GM12878 (cell line): ENCODE measurements around the gene PTPN13. TPM values are rescaled to one million over a fixed set of nuclear protein-coding genes. Genes with fewer than 3 reads are reported as not detected.

ENCODE experiments used
- ATAC-seq: fragments of 200-7000 bp; cut with Tn5 transposase; 3 replicates; pipeline ENCODE4 v1.9.1; 2020; ENCODE audit warnings: mild to moderate bottlenecking, moderate library complexity
- BruUV-seq: library from RNA; stranded (reverse); fragments of 400-500 nt; replicated peaks from 2 replicates; lab custom pipeline; 2021; lab: Mats Ljungman, UMichigan
- CTCF ChIA-PET: fragments of 300-600 bp; sonication (Branson Sonifier 250); formaldehyde crosslinking; extraction: SDS; loops from one replicate; lab custom pipeline; 2021; ENCODE audit warnings: inconsistent platforms; lab: Yijun Ruan, JAX
- POLR2A ChIA-PET: fragments of 350-600 bp; formaldehyde crosslinking; extraction: SDS; loops from one replicate; lab custom pipeline; 2021; ENCODE audit warnings: inconsistent platforms; lab: Charles Lee
- RAD21 ChIA-PET: fragments of 300-600 bp; sonication (Branson Sonifier 250); formaldehyde crosslinking; loops from one replicate; lab custom pipeline; 2023; ENCODE audit warnings: antibody characterized with exemption; ENCODE audit not compliant: unreplicated experiment; lab: Charles Lee
- SMC1A ChIA-PET: fragments of 300-600 bp; sonication (Branson Sonifier 250); formaldehyde crosslinking; loops from one replicate; lab custom pipeline; 2023; ENCODE audit not compliant: unreplicated experiment, uncharacterized antibody; lab: Charles Lee
- DNase-seq: peaks from one replicate; pipeline ENCODE4 v3.0.0-alpha.2; 2011; ENCODE audit warnings: low read depth, low spot score
- FAIRE-seq: peaks from 3 replicates; lab custom pipeline; 2011; peaks lifted over from hg19 to GRCh38; lab: Jason Lieb, UNC
- H2AFZ ChIP-seq: 2 replicates; pipeline ENCODE4 v1.6.0; 2011; ENCODE audit warnings: low read depth, low read length, control low read depth; ENCODE audit not compliant: control insufficient read depth
- H3K27ac ChIP-seq: 2 replicates; pipeline ENCODE4 v1.5.1; 2011; ENCODE audit warnings: control low read depth; ENCODE audit not compliant: control insufficient read depth, insufficient read depth
- H3K27me3 ChIP-seq, 2 experiments: replicated peaks in 1 of 2; 2 replicates each; pipeline versions ENCODE4 v1.6.0 to v1.6.1; 2011; ENCODE audit warnings: low read length in 1 of 2; ENCODE audit not compliant: control insufficient read depth in 2 of 2, insufficient read depth in 2 of 2
- H3K36me3 ChIP-seq, 2 experiments: 2 replicates each; pipeline ENCODE4 v1.5.1; 2011; ENCODE audit warnings: low read length in 1 of 2; ENCODE audit not compliant: control insufficient read depth in 2 of 2, insufficient read depth in 2 of 2
- H3K4me1 ChIP-seq: 2 replicates; pipeline ENCODE4 v1.6.1; 2011; ENCODE audit warnings: mild to moderate bottlenecking, low read length, moderate library complexity, mixed read lengths; ENCODE audit not compliant: control insufficient read depth, insufficient read depth
- H3K4me2 ChIP-seq: 2 replicates; pipeline ENCODE4 v1.6.0; 2011; ENCODE audit warnings: control low read depth; ENCODE audit not compliant: control insufficient read depth, insufficient read depth
- H3K4me3 ChIP-seq: fragments of 200-600 bp; sonication (generic); 2 replicates; pipeline ENCODE4 v1.5.1; 2016
- H3K79me2 ChIP-seq: 2 replicates; pipeline ENCODE4 v1.6.0; 2011; ENCODE audit warnings: low read length; ENCODE audit not compliant: control insufficient read depth, insufficient read depth
- H3K9ac ChIP-seq: 2 replicates; pipeline ENCODE4 v1.8.0; 2011; ENCODE audit warnings: low read length, control low read depth, mixed read lengths; ENCODE audit not compliant: control insufficient read depth, insufficient read depth
- H3K9me3 ChIP-seq: replicated peaks from 3 replicates; pipeline ENCODE4 v1.5.1; 2011; ENCODE audit warnings: mild to moderate bottlenecking, low read length; ENCODE audit not compliant: control insufficient read depth, insufficient read depth
- H4K20me1 ChIP-seq: 2 replicates; pipeline ENCODE4 v1.6.0; 2011; ENCODE audit not compliant: control insufficient read depth, insufficient read depth
- BCL11A ChIP-seq: IDR thresholded peaks from 2 replicates; pipeline ENCODE4 v1.6.1; 2011; ENCODE audit warnings: low read depth, low read length
- CBX3 ChIP-seq: fragments of 200-600 bp; sonication (generic); IDR thresholded peaks from 2 replicates; pipeline ENCODE4 v1.6.1; 2016; ENCODE audit warnings: low read depth, borderline replicate concordance
- CHD2 ChIP-seq: IDR thresholded peaks from 2 replicates; pipeline ENCODE4 v1.6.1; 2011; ENCODE audit warnings: low read depth, low read length, improper control_type of control experiment, borderline replicate concordance
- EP300 ChIP-seq, 2 experiments: fragments of 150-350 bp in 1 of 2; IDR thresholded peaks; 2 replicates each; pipeline ENCODE4 v1.6.1; 2011 to 2012; ENCODE audit warnings: low read depth in 2 of 2, low read length in 2 of 2, borderline replicate concordance in 1 of 2, improper control_type of control experiment in 1 of 2, inconsistent platforms in 1 of 2; ENCODE audit not compliant: control insufficient read depth in 1 of 2
- EZH2 ChIP-seq: IDR thresholded peaks from 2 replicates; pipeline ENCODE4 v1.6.1; 2012; ENCODE audit warnings: low read depth, mild to moderate bottlenecking, control low read depth, inconsistent platforms, low read length, borderline replicate concordance; ENCODE audit not compliant: control insufficient read depth
- FOXM1 ChIP-seq: IDR thresholded peaks from 2 replicates; pipeline ENCODE4 v1.6.1; 2012; ENCODE audit warnings: low read depth, mild to moderate bottlenecking, inconsistent platforms, low read length, moderate library complexity
- IKZF1 ChIP-seq: fragments of 450-650 bp; conservative IDR thresholded peaks from 2 replicates; pipeline ENCODE4 v1.6.1; 2017; ENCODE audit warnings: antibody characterized with exemption, mild to moderate bottlenecking
- JUNB ChIP-seq: IDR thresholded peaks from 2 replicates; pipeline ENCODE4 v1.6.1; 2016; ENCODE audit warnings: antibody characterized with exemption, mild to moderate bottlenecking
- LARP7 ChIP-seq: fragments of 450-650 bp; IDR thresholded peaks from 2 replicates; pipeline ENCODE4 v1.6.1; 2017; ENCODE audit warnings: mild to moderate bottlenecking
- MEF2B ChIP-seq: fragments of 450-650 bp; IDR thresholded peaks from 2 replicates; pipeline ENCODE4 v1.6.1; 2018; ENCODE audit warnings: mild to moderate bottlenecking, moderate library complexity; ENCODE audit not compliant: partially characterized antibody, poor library complexity, severe bottlenecking
- NFYA ChIP-seq: IDR thresholded peaks from 2 replicates; pipeline ENCODE4 v1.6.1; 2011; ENCODE audit warnings: low read depth, mild to moderate bottlenecking, low read length, improper control_type of control experiment, borderline replicate concordance
- RUNX3 ChIP-seq: IDR thresholded peaks from 2 replicates; pipeline ENCODE4 v1.6.1; 2012; ENCODE audit warnings: low read length, inconsistent platforms
- SIN3A ChIP-seq: IDR thresholded peaks from 2 replicates; pipeline ENCODE4 v1.6.1; 2012; ENCODE audit warnings: low read depth, low read length, improper control_type of control experiment
- SIX5 ChIP-seq: IDR thresholded peaks from 2 replicates; pipeline ENCODE4 v1.6.1; 2011; ENCODE audit warnings: mild to moderate bottlenecking, low read depth, low read length, moderate library complexity; ENCODE audit not compliant: severe bottlenecking
- SREBF1 ChIP-seq: IDR thresholded peaks from 2 replicates; pipeline ENCODE4 v1.6.1; 2012; ENCODE audit warnings: mild to moderate bottlenecking, low read length
- TAF1 ChIP-seq: IDR thresholded peaks from 2 replicates; pipeline ENCODE4 v1.6.1; 2011; ENCODE audit warnings: mild to moderate bottlenecking, low read depth, low read length, borderline replicate concordance
- ZBTB4 ChIP-seq: fragments of 450-650 bp; formaldehyde crosslinking; IDR thresholded peaks from 2 replicates; pipeline ENCODE4 v1.4.0; 2022; ENCODE audit warnings: mild to moderate bottlenecking, moderate library complexity
- ZZZ3 ChIP-seq: IDR thresholded peaks from 2 replicates; pipeline ENCODE4 v1.6.1; 2011; ENCODE audit warnings: low read depth; ENCODE audit not compliant: control insufficient read depth, insufficient read length
- WGBS: methylation state at CpG from one replicate; pipeline ENCODE4 v1.1.6; 2016; ENCODE audit warnings: low lambda C conversion rate; ENCODE audit not compliant: insufficient replicate concordance, insufficient coverage; ENCODE audit errors: missing lambda C conversion rate; 5-methylcytosine and 5-hydroxymethylcytosine counted together
- in situ Hi-C: fragments of 300-500 bp; cut with MboI; formaldehyde crosslinking; loops from 9 replicates; pipeline ENCODE4 v1.14.3; 2018; ENCODE audit warnings: mixed read lengths
- intact Hi-C: fragments of 100-400 bp; cut with micrococcal nuclease; formaldehyde crosslinking; loops from one replicate; pipeline ENCODE4 v1.14.2; 2022; ENCODE audit not compliant: unreplicated experiment
- polyA plus RNA-seq, 11 experiments: library from polyadenylated mRNA; depleted of rRNA in 4 of 11; unstranded in 6 of 11; stranded (reverse) in 5 of 11; fragments of >200 nt; fragmentation: Nextera tagmentation in 4 of 11; fragmentation: Illumina TruSeq in 1 of 11; extraction: Ambion mirVana in 4 of 11; extraction: Trizol in 1 of 11; gene quantifications; 1 replicate in 1 of 11; 2 replicates in 10 of 11; pipeline versions ENCODE4 v1.2.1 to v1.2.3, GENCODE V29; 2011 to 2016; ENCODE audit warnings: inconsistent platforms in 2 of 11, missing spikeins in 2 of 11, low read depth in 1 of 11
- total RNA-seq, 4 experiments: library from RNA; depleted of rRNA in 3 of 4; stranded (reverse); fragments of >200 nt in 3 of 4; fragmentation: Illumina TruSeq in 1 of 4; extraction: Trizol in 1 of 4; gene quantifications; 2 replicates each; pipeline versions ENCODE4 v1.2.1 to v1.2.3, GENCODE V29; 2013 to 2021
- TF ChIP-seq, protein P1 (sequence below), 3 experiments: IDR thresholded peaks in 2 of 3; conservative IDR thresholded peaks in 1 of 3; 2 replicates each; pipeline ENCODE4 v1.5.1; 2011; ENCODE audit warnings: low read depth in 3 of 3, low read length in 3 of 3, mild to moderate bottlenecking in 3 of 3, control low read depth in 2 of 3, moderate library complexity in 2 of 3, inconsistent platforms in 1 of 3, mixed read lengths in 1 of 3; ENCODE audit not compliant: control insufficient read depth in 2 of 3, insufficient read depth in 1 of 3; ENCODE audit errors: extremely low read depth in 1 of 3
- TF ChIP-seq, protein P2 (sequence below): IDR thresholded peaks from 2 replicates; pipeline ENCODE4 v1.6.1; 2011; ENCODE audit warnings: low read depth, mild to moderate bottlenecking, low read length, moderate library complexity, borderline replicate concordance; ENCODE audit errors: extremely low read depth

Gene PTPN13
- total and polyA plus RNA-seq, 10 of the 15 experiments (the other 5 are each of a cell fraction or from before 2014, with no cell fraction given): 8.5 to 69.4 (median 33.9) TPM

GRCh38 chr4:86721412-86721811 lies 127.3 kb downstream of the PTPN13 start:
- in situ Hi-C loops: no loop called here
- FAIRE-seq (no peak), ATAC-seq (peak; percentile 57; the same call in 2 of the 3 replicates), DNase-seq (no peak)
- 0% methylated on average over 1 of the region's 2 CpGs for WGBS
- POLR2A ChIA-PET: interaction anchor here (0.6 to 1.6 kb wide), 3 partner anchors 12 to 237 kb away, joined by 4 to 6 read pairs (median 4); no protein-coding TSS in a partner anchor
- Histone ChIP-seq H2AFZ (no peak overlapping the region), H3K79me2 (no peaks in the 10 kb centered on the region), H3K27ac (no peak overlapping the region), H3K9ac (no peak overlapping the region), H3K9me3 (no peaks in the 10 kb centered on the region), H3K4me3 (no peak overlapping the region), H3K4me1 (no peaks in the 10 kb centered on the region), H3K4me2 (no peak overlapping the region), H3K36me3 (no peaks in the 10 kb centered on the region), H4K20me1 (no peaks in the 10 kb centered on the region), H3K27me3 (no peaks in the 10 kb centered on the region)
- no peak for TF ChIP-seq EZH2
- no peak for TF ChIP-seq NFYA
- TF ChIP-seq CBX3: no peak
- TF ChIP-seq TAF1: no peak
- no peak for TF ChIP-seq EP300 (IDR thresholded peaks at IDR 0.05; ENCODE audit: borderline replicate concordance in 1 of 2, control insufficient read depth in 1 of 2, low read depth in 2 of 2, low read length in 2 of 2)
- no peak for TF ChIP-seq ZBTB4 (CRISPR knock-in tag)
- TF ChIP-seq BCL11A: no peak
- TF ChIP-seq ZZZ3: no peak
- TF ChIP-seq CHD2: no peak
- TF ChIP-seq, protein P1, sequence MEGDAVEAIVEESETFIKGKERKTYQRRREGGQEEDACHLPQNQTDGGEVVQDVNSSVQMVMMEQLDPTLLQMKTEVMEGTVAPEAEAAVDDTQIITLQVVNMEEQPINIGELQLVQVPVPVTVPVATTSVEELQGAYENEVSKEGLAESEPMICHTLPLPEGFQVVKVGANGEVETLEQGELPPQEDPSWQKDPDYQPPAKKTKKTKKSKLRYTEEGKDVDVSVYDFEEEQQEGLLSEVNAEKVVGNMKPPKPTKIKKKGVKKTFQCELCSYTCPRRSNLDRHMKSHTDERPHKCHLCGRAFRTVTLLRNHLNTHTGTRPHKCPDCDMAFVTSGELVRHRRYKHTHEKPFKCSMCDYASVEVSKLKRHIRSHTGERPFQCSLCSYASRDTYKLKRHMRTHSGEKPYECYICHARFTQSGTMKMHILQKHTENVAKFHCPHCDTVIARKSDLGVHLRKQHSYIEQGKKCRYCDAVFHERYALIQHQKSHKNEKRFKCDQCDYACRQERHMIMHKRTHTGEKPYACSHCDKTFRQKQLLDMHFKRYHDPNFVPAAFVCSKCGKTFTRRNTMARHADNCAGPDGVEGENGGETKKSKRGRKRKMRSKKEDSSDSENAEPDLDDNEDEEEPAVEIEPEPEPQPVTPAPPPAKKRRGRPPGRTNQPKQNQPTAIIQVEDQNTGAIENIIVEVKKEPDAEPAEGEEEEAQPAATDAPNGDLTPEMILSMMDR (IDR thresholded peaks at IDR 0.05 in 2 of 3, conservative IDR thresholded peaks at IDR 0.05 in 1 of 3; ENCODE audit: control insufficient read depth in 2 of 3, extremely low read depth in 1 of 3, insufficient read depth in 1 of 3, low read depth in 3 of 3, low read length in 3 of 3): no peak
- no peak for TF ChIP-seq SIN3A
- TF ChIP-seq SIX5: no peak
- TF ChIP-seq FOXM1: no peak
- no peak for TF ChIP-seq RUNX3
- TF ChIP-seq SREBF1: no peak
- no peak for TF ChIP-seq IKZF1
- TF ChIP-seq LARP7: no peak
- no peak for TF ChIP-seq JUNB
- TF ChIP-seq, protein P2, sequence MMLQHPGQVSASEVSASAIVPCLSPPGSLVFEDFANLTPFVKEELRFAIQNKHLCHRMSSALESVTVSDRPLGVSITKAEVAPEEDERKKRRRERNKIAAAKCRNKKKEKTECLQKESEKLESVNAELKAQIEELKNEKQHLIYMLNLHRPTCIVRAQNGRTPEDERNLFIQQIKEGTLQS: no peak
- no peak for TF ChIP-seq MEF2B
- RAD21 ChIA-PET: interaction anchor here (1.3 to 1.4 kb wide), 2 partner anchors 11 to 223 kb away, joined by 4 read pairs; no protein-coding TSS in a partner anchor
- BruUV-seq: no TSS peak
- intact Hi-C loops: no loop called here
- SMC1A ChIA-PET: interaction anchor here (0.9 to 2.0 kb wide), 7 partner anchors 11 to 355 kb away, joined by 3 to 11 read pairs (median 7); no protein-coding TSS in a partner anchor
- CTCF ChIA-PET: interaction anchor here (1.1 to 1.7 kb wide), 5 partner anchors 12 to 225 kb away, joined by 3 to 8 read pairs (median 4); no protein-coding TSS in a partner anchor
